HEK293 (cell line): Measurements from ENCODE around the gene BRIX1.
A peak's percentile ranks its signal among the peaks of the same experiment; 100 is the strongest.

Source experiments
- CTCF ChIA-PET: fragments of 350-600 bp; formaldehyde crosslinking; extraction: SDS; loops from one replicate; lab custom pipeline; 2021; ENCODE audit warnings: antibody characterized with exemption; lab: Yijun Ruan, JAX
- POLR2A ChIA-PET: fragments of 300-600 bp; formaldehyde crosslinking; extraction: SDS; loops from one replicate; lab custom pipeline; 2020; ENCODE audit warnings: antibody characterized with exemption, inconsistent platforms; lab: Yijun Ruan, JAX
- H3K27ac ChIP-seq: fragments of 200-500 bp; sonication (Bioruptor generic); 2 replicates; pipeline ENCODE4 v1.5.1; 2014; ENCODE audit warnings: low read depth, low read length, control low read depth, inconsistent platforms; ENCODE audit errors: extremely low read depth
- H3K36me3 ChIP-seq, 2 experiments: fragments of 200-500 bp in 1 of 2; sonication (Bioruptor generic) in 1 of 2; 1 replicate in 1 of 2; 2 replicates in 1 of 2; pipeline ENCODE4 v1.5.1; 2014 to 2017; ENCODE audit warnings: inconsistent platforms in 2 of 2, low read length in 2 of 2; ENCODE audit not compliant: control insufficient read depth in 2 of 2, insufficient read depth in 1 of 2
- H3K4me1 ChIP-seq: fragments of 200-500 bp; sonication (Bioruptor generic); 2 replicates; pipeline ENCODE4 v1.5.1; 2014; ENCODE audit warnings: mild to moderate bottlenecking, low read length, inconsistent platforms; ENCODE audit not compliant: control insufficient read depth, insufficient read depth
- H3K4me3 ChIP-seq: 2 replicates; pipeline ENCODE4 v1.5.1; 2011; ENCODE audit warnings: low read depth, mild to moderate bottlenecking, control low read depth, low read length, moderate library complexity
- H3K9me3 ChIP-seq: fragments of 200-500 bp; sonication (Bioruptor generic); 2 replicates; pipeline ENCODE4 v1.5.1; 2014; ENCODE audit warnings: low read depth, low read length, inconsistent platforms; ENCODE audit not compliant: control insufficient read depth, insufficient read depth
- GLI2 ChIP-seq: fragments of 450-650 bp; formaldehyde crosslinking; IDR thresholded peaks from 2 replicates; pipeline ENCODE4; 2017; ENCODE audit warnings: missing biosample characterization, missing genetic modification characterization, low read depth, borderline replicate concordance
- ZFP69B ChIP-seq: fragments of 450-650 bp; formaldehyde crosslinking; IDR thresholded peaks from 2 replicates; pipeline ENCODE4 v1.5.1; 2016; ENCODE audit warnings: missing biosample characterization, missing genetic modification characterization
- ZIC2 ChIP-seq: fragments of 450-650 bp; formaldehyde crosslinking; IDR thresholded peaks from 2 replicates; pipeline ENCODE4 v1.5.1; 2016; ENCODE audit warnings: missing biosample characterization, missing genetic modification characterization
- ZNF114 ChIP-seq: fragments of 450-650 bp; formaldehyde crosslinking; IDR thresholded peaks from 2 replicates; pipeline ENCODE4 v1.5.0; 2017; ENCODE audit warnings: missing biosample characterization, missing genetic modification characterization
- ZNF302 ChIP-seq: fragments of 450-650 bp; formaldehyde crosslinking; IDR thresholded peaks from 2 replicates; pipeline ENCODE4 v1.5.1; 2016; ENCODE audit warnings: missing biosample characterization, missing genetic modification characterization, low read depth
- ZNF600 ChIP-seq: fragments of 450-650 bp; formaldehyde crosslinking; IDR thresholded peaks from 2 replicates; pipeline ENCODE4 v1.5.1; 2016; ENCODE audit warnings: missing biosample characterization, missing genetic modification characterization
- ZNF664 ChIP-seq: fragments of 450-650 bp; formaldehyde crosslinking; IDR thresholded peaks from 2 replicates; pipeline ENCODE4 v1.5.1; 2016; ENCODE audit warnings: missing biosample characterization, missing genetic modification characterization
- ZNF791 ChIP-seq: fragments of 450-650 bp; formaldehyde crosslinking; IDR thresholded peaks from 2 replicates; pipeline ENCODE4 v1.5.1; 2016; ENCODE audit warnings: missing biosample characterization, missing genetic modification characterization
- ZSCAN16 ChIP-seq: fragments of 450-650 bp; formaldehyde crosslinking; IDR thresholded peaks from 2 replicates; pipeline ENCODE4 v1.5.1; 2016; ENCODE audit warnings: missing biosample characterization, missing genetic modification characterization
- TF ChIP-seq, protein P1 (sequence below): fragments of 450-650 bp; formaldehyde crosslinking; IDR thresholded peaks from 2 replicates; pipeline ENCODE4 v1.5.0; 2017; ENCODE audit warnings: missing biosample characterization, missing genetic modification characterization, borderline replicate concordance
- TF ChIP-seq, protein P2 (sequence below): fragments of 450-650 bp; formaldehyde crosslinking; IDR thresholded peaks from 2 replicates; pipeline ENCODE4 v1.5.1; 2016; ENCODE audit warnings: missing biosample characterization, missing genetic modification characterization, borderline replicate concordance
- TF ChIP-seq, protein P3 (sequence below): fragments of 450-650 bp; formaldehyde crosslinking; IDR thresholded peaks from 2 replicates; pipeline ENCODE4 v1.5.1; 2016; ENCODE audit warnings: missing biosample characterization, missing genetic modification characterization, low read depth
- TF ChIP-seq, protein P4 (sequence below): fragments of 450-650 bp; formaldehyde crosslinking; IDR thresholded peaks from 2 replicates; pipeline ENCODE4 v1.5.1; 2016; ENCODE audit warnings: missing biosample characterization, missing genetic modification characterization

Gene BRIX1

DNA sequence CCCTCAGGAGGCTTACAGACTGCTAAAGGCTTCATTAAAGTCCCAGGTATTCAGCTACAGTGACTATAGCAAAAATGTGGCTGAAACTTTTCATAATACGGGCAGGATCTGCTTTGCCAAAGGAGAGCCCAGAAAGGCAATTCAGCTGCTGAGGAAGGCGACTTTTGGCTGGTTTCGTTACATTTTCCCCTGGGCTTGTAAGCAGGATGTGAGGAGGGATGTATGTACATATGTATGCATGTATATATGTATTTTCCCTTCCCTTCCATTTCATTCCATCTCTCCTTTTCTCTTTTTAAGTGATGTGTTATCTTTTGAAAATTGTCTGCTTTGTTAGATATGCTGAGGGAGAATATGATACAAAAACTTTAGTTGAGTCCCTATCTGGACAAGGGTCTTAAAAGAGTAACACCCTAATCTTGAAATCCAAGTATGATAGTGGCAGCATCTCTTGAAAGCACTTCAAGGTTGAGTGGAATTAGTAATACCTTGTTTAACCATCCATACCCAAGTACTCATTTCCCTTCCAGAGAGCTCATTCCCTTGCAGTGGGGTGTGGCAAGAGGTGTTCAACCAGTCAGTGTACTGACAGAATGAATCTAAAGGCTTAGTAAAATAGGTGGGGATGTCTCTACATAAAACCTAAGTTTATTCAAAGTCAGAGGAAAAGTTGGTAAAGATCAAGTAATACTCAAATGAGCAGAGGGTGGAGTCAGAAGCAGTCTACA is 29.0 kb upstream of the BRIX1 start:
- no peaks in the 10 kb centered on the region for H3K9me3 ChIP-seq
- POLR2A ChIA-PET, result interaction anchor here (0.6 to 1.5 kb wide), 3 partner anchors 10 to 53 kb away, joined by 3 read pairs; no protein-coding TSS in a partner anchor
- no peak overlapping the region for H3K27ac ChIP-seq
- CTCF ChIA-PET, result interaction anchor here (0.5 to 1.5 kb wide), 4 partner anchors 10 to 412 kb away, joined by 4 to 6 read pairs (median 4); no protein-coding TSS in a partner anchor
- H3K4me3 ChIP-seq, result no peak overlapping the region
- no peaks in the 10 kb centered on the region for H3K36me3 ChIP-seq
- H3K4me1 ChIP-seq, result no peaks in the 10 kb centered on the region
- TF ChIP-seq ZNF302 (tag by site-specific recombination), result no peak
- no peak for TF ChIP-seq ZSCAN16 (tag by site-specific recombination)
- no peak for TF ChIP-seq ZNF791 (tag by site-specific recombination)
- no peak for TF ChIP-seq ZNF114 (tag by site-specific recombination)
- no peak for TF ChIP-seq ZNF664
- TF ChIP-seq, protein P1, sequence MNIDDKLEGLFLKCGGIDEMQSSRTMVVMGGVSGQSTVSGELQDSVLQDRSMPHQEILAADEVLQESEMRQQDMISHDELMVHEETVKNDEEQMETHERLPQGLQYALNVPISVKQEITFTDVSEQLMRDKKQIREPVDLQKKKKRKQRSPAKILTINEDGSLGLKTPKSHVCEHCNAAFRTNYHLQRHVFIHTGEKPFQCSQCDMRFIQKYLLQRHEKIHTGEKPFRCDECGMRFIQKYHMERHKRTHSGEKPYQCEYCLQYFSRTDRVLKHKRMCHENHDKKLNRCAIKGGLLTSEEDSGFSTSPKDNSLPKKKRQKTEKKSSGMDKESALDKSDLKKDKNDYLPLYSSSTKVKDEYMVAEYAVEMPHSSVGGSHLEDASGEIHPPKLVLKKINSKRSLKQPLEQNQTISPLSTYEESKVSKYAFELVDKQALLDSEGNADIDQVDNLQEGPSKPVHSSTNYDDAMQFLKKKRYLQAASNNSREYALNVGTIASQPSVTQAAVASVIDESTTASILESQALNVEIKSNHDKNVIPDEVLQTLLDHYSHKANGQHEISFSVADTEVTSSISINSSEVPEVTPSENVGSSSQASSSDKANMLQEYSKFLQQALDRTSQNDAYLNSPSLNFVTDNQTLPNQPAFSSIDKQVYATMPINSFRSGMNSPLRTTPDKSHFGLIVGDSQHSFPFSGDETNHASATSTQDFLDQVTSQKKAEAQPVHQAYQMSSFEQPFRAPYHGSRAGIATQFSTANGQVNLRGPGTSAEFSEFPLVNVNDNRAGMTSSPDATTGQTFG (tag by site-specific recombination), result no peak
- TF ChIP-seq, protein P2, sequence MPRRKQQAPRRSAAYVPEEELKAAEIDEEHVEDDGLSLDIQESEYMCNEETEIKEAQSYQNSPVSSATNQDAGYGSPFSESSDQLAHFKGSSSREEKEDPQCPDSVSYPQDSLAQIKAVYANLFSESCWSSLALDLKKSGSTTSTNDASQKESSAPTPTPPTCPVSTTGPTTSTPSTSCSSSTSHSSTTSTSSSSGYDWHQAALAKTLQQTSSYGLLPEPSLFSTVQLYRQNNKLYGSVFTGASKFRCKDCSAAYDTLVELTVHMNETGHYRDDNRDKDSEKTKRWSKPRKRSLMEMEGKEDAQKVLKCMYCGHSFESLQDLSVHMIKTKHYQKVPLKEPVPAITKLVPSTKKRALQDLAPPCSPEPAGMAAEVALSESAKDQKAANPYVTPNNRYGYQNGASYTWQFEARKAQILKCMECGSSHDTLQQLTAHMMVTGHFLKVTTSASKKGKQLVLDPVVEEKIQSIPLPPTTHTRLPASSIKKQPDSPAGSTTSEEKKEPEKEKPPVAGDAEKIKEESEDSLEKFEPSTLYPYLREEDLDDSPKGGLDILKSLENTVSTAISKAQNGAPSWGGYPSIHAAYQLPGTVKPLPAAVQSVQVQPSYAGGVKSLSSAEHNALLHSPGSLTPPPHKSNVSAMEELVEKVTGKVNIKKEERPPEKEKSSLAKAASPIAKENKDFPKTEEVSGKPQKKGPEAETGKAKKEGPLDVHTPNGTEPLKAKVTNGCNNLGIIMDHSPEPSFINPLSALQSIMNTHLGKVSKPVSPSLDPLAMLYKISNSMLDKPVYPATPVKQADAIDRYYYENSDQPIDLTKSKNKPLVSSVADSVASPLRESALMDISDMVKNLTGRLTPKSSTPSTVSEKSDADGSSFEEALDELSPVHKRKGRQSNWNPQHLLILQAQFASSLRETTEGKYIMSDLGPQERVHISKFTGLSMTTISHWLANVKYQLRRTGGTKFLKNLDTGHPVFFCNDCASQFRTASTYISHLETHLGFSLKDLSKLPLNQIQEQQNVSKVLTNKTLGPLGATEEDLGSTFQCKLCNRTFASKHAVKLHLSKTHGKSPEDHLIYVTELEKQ (tag by site-specific recombination), result no peak
- TF ChIP-seq ZNF600 (tag by site-specific recombination), result no peak
- TF ChIP-seq, protein P3, sequence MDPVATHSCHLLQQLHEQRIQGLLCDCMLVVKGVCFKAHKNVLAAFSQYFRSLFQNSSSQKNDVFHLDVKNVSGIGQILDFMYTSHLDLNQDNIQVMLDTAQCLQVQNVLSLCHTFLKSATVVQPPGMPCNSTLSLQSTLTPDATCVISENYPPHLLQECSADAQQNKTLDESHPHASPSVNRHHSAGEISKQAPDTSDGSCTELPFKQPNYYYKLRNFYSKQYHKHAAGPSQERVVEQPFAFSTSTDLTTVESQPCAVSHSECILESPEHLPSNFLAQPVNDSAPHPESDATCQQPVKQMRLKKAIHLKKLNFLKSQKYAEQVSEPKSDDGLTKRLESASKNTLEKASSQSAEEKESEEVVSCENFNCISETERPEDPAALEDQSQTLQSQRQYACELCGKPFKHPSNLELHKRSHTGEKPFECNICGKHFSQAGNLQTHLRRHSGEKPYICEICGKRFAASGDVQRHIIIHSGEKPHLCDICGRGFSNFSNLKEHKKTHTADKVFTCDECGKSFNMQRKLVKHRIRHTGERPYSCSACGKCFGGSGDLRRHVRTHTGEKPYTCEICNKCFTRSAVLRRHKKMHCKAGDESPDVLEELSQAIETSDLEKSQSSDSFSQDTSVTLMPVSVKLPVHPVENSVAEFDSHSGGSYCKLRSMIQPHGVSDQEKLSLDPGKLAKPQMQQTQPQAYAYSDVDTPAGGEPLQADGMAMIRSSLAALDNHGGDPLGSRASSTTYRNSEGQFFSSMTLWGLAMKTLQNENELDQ (tag by site-specific recombination), result no peak
- TF ChIP-seq ZIC2 (tag by site-specific recombination), result no peak

GRCh38 chr5:34889394-34889793 is 26.1 kb upstream of the BRIX1 start:
- ChIA-PET CTCF (no interaction called here), POLR2A (no interaction called here)
- no peaks in the 10 kb centered on the region for H3K36me3 ChIP-seq
- H3K27ac ChIP-seq, result no peak overlapping the region
- no peaks in the 10 kb centered on the region for H3K9me3 ChIP-seq
- no peak overlapping the region for H3K4me3 ChIP-seq
- TF ChIP-seq ZFP69B (tag by site-specific recombination) (0 out of 2 replicates have a peak, but pooled peaks have one; percentile 25), GLI2 (tag by site-specific recombination) (no peak)
- TF ChIP-seq, protein P4, sequence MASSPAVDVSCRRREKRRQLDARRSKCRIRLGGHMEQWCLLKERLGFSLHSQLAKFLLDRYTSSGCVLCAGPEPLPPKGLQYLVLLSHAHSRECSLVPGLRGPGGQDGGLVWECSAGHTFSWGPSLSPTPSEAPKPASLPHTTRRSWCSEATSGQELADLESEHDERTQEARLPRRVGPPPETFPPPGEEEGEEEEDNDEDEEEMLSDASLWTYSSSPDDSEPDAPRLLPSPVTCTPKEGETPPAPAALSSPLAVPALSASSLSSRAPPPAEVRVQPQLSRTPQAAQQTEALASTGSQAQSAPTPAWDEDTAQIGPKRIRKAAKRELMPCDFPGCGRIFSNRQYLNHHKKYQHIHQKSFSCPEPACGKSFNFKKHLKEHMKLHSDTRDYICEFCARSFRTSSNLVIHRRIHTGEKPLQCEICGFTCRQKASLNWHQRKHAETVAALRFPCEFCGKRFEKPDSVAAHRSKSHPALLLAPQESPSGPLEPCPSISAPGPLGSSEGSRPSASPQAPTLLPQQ (tag by site-specific recombination), result peak; percentile 28; the same call in 1 of the 2 replicates
- H3K4me1 ChIP-seq, result no peaks in the 10 kb centered on the region
